GM19397 (cell line): ENCODE data around the gene TENM4.
"Not testable (repeated sequence)": the region's sequence is repeated elsewhere in the genome, so short reads cannot be mapped to it uniquely, and the experiment has no call there.

Experiments used
- ATAC-seq: cut with Tn5 transposase; IDR thresholded peaks from one replicate; pipeline ENCODE4 v1.9.1; 2021; ENCODE audit warnings: mild to moderate bottlenecking, moderate library complexity; ENCODE audit not compliant: unreplicated experiment

Gene TENM4

DNA sequence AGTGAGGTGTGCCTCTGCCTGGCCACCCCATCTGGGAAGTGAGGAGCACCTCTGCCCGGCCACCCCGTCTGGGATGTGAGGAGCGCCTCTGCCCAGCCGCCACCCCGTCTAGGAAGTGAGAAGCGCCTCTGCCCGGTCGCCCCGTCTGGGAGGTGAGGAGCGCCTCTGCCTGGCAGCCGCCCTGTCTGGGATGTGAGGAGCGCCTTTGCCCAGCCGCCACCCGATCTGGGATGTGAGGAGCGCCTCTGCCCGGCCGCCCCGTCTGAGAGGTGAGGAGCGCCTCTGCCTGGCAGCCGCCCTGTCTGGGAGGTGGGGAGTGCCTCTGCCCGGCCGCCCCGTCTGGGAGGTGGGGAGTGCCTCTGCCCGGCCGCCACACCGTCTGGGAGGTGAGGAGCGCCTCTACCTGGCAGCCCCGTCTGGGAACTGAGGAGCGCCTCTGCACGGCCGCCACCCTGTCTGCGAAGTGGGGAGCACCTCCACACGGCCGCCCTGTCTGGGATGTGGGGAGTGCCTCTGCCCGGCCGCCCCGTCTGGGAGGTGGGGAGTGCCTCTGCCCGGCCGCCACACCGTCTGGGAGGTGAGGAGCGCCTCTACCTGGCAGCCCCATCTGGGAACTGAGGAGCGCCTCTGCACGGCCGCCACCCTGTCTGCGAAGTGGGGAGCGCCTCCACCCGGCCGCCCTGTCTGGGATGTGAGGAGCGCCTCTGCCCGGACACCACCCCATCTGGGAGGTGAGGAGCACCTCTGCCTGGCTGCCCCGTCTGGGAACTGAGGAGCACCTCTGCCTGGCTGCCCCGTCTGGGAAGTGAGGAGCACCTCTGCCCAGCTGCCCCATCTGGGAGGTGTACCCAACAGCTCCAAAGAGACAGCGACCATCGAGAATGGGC is 561.5 kb downstream of the TENM4 start:
- not testable (repeated sequence) for ATAC-seq

DNA sequence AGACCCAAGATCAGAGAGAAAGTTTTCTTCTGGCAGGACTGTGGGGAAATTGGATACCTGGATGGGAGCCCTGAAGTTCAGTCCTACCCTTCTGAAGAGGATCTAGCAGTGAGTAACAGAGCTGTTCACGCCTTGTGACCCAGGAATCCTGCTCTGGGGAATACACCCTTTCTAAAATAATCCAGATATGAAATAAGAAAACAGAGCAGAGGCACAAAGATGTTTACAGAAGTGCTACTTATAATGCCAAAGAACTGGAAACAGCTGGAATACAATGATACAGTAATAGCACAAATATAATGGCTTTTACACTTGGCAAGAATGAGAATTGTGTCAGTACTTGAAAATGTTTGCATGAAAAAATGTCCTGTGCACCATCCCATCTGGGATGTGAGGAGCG is 562.2 kb downstream of the TENM4 start:
- no peak for ATAC-seq

DNA sequence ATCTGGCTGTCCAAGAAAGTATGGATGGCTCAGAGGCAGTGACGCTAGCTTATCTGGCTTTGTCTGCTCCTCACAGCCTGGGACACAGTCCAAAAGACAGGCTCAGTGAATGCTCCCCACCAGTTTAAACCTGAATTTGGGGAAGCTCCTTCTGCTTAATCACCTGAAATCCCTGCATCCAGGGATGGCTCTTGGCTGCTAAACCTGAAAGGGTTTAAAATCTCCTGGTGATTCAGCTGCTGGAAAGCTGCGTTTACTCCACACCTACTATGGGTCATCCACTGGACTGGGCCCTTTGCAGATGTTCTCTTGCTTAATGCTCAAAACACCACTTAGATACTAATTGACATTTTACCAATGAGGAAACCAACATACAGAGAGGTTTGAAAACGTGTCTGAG is 564.2 kb downstream of the TENM4 start:
- ATAC-seq, result no peak

DNA sequence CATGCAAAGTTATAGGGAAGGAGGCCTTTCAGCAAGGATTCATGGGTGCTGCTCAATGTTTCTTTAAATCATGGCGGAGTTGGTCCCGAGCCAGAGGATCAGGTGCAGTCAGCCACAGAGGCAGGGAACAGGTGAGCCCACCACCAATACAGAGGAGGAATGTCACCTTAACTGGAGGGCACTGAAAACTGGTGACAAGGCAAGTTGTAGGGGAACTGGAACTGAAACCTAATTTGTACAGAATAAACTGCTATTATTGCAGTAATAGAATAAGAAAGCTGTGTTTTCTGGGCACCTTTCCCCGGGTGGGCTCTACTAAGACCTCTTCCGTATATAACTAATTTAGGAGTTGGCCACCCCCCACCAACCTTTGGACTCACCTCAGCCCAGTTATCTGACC is 570.2 kb downstream of the TENM4 start:
- ATAC-seq, result no peak

DNA sequence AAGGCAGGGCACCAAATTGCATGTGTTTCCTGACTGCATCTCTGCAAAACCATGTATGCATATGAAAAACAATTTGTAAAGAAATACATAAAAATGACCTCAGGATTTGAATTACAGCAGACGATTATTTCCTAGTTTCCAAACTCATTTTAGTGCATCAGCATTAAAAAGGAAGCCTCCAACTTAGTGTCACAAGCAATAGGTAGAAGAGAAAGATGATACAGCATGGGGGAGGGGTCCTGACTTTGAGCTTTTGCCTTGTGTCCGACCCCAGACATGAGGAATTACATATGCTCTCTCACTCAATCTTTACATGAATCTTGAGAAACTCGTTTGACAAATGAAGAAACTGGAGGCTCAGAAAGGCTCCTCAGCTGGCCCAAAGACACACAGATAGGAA is 571.5 kb downstream of the TENM4 start:
- ATAC-seq, result no peak

DNA sequence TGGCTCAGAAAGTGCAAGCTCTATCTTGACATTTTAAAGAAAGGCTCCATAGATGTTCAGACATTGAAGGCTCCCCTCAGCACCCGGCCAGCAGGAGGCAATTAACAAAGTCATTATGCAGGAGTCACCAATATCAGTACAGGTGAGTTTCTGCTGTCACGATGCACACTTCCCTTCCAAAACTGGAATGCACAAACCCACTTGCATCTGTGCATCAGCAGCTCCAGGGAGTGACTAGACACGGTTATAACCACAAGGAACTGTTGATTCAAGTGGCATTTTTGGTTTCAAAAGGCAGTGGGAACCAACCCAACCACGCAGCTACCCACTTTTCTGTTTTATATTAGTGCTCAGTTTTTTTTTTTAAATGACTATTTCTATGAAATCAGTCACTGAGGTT is 572.3 kb downstream of the TENM4 start:
- ATAC-seq, result no peak

DNA sequence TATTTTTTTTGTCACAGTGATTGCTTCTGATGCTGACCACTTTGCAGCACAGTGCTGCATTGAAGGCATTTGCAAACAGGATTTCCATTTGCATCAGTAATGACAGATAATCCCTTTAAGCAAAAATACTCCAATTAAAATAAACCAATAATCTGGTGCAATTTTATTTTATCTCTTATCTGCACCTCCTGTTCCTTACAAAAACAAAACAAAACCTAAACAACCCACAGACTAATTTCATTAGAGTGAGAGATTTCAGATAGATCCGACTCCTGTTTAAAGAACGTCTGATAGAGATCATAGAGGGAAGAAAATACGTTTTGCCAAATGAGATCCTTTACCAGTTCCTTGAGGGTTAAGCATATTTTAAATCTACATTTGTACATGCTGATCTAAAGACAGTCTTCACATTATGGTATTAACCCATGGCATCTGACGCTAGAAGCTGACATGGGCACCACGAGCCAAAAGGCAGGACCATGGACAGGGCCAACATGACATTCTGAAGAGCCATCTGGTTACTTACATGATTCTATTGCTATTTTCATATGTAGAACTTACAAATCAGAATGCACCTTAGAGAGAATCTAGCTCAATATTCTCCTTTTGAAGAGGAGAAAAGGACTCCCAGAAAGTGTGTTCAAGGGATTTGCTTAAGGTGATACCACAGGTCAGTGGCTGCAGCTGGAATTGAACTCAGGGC is 580.0 kb downstream of the TENM4 start:
- ATAC-seq, result no peak

DNA sequence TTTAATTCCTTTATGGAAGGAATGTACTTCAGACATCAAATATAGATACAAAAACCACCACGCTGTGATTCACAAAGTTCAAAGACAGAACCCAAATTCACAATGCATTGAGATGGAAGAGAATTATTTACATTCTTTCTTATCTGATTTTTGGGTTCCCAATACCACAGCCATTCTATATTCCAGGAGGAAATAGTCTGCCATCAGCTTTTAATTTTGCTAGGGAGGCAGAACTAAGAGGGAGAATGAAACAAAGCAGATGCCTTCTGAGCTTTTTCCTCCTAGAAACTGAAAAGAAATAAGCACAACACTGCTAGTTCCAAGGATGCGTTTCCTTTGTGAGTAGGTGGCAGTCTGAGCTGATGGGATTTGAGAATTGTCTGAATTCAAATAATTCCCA is 583.1 kb downstream of the TENM4 start:
- no peak for ATAC-seq

DNA sequence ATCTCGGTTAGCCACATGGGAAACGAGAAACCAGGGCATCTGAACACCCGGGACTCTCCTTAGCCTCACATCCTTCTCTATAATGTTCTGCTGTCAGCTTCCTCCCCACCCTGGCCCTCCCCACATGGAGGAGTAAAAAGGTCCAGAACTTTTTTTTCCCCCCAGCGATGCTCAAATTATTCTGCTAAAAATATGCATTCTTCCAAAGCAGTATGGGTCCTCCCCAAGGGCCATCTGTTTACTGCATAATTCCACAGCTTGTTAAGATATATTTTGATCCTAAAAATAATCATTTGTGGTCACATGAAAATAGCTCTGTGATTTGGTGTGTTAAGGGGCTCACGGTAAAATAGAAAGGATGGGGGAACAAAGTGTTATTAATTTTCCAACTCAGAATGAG is 584.6 kb downstream of the TENM4 start:
- no peak for ATAC-seq

DNA sequence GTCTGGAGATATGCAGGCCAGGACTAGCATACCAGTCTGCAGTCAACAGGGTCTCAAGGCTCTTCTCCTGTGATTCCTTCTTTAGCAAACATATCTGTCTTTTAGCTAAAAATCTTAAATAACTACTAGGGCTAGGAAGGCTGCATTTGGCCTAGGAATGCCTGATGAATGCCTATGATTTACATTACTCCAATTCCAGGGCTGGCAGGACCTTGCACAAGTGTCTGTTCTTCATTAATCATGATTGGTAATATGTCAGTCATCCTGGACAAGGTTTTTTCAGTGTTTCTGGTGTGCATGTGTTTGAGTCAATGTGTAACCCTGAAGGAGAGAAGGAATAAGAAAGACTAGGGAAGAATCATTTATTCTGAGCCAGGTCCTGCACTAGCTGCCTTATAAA is 585.7 kb downstream of the TENM4 start:
- no peak for ATAC-seq

DNA sequence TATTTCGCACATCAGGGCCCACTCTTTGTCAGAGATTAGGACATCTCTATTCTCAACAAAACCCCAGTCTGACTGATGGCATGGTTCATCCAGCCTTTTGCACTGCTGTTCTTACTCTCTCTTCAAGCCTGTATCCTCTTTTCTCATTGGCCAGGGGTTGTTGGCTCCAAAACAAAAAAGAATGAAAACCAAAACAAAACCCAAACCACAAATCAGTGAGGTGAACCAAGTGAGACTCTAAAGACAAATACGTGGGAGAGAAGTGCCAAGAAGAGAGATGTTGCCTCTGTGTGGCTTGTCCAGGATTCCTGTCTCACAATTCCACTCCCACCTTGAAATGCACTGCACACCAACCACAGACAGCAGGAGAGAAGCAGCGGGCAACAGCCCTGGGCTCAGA is 587.3 kb downstream of the TENM4 start:
- no peak for ATAC-seq

DNA sequence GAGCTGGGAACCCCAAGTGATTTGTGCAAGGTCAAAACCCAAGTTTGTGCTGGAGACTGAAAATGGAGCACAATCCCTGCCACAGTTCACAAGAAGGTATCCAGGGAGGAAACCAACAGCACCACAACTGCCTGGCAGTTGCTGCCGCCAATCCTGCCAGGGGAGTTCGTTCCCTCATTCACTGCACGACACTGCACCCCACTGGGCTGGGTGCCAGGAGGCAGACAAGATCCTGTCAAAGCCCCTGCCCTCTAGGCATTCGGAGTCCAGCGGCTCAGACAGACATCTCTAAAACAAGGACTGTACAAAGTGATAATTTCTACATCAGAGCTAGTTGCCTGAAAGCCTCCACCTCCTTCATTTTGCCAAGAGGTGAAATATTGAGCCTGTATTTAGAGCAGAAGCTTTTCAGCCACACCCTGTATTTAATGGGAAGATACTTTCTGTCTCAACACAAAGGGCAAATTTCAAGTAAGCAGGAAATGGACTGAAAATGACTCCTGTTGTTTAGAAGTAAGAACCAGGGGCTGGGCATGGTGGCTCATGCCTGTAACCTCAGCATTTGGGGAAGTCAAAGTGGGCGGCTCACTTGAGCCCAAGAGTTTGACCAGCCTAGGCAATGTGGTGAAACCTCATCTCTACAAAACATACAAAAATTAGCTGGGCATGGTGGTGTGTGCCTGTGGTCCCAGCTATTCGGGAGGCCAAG is 588.8 kb downstream of the TENM4 start:
- no peak for ATAC-seq

DNA sequence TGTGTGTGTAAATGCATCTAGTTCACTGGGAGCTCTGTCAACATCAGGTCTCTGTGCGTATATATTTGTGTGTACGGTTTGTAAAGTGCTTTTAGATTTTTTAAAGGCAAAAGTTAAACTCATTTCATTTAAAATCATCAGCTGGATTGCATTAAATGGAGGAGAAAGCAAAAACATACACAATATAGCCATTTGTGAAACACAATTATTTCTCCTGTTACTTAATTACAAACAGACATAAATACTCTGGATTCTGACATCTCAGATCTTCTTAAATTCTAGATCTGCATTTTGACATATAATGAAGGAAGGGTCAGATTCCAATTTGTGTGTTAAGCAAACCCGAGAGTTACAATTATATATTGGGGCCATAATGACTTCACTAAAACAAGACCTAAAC is 590.8 kb downstream of the TENM4 start:
- no peak for ATAC-seq

DNA sequence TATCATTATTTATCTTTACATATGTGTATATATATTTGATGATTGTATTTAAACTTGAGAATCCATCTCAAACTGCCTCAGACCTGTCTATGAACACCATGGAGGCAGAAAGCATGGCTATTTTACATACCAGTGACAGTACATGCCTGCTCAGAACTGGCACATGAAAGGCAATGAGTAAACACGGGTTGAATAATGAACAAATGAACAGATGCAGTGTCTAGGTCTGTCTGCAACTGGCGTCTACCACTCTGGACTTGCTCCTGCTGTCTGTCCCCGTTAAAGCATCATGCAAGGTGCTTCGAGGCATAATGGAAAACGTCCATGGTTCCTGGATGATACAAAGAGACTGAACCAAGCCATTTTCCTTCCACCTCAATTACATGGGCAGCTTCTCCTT is 594.6 kb downstream of the TENM4 start:
- no peak for ATAC-seq

DNA sequence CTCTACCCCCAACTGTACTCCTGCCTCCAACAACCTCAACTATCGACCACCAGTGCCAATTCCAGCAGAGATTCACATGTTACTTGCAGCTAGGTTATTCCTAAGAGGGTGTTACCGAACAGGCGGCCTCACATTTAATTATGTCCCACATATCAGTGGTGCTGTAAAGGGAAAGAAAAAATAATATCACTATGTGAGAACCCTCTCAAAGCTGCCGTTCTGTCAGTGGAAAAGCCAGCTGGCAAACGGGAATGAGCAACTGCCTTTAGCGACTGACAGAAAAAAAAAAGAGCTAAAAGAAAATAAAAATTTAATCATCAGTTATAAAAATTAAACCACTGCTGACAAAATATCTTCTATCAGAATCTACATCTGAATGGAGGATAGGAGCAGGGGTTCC is 595.3 kb downstream of the TENM4 start:
- no peak for ATAC-seq

DNA sequence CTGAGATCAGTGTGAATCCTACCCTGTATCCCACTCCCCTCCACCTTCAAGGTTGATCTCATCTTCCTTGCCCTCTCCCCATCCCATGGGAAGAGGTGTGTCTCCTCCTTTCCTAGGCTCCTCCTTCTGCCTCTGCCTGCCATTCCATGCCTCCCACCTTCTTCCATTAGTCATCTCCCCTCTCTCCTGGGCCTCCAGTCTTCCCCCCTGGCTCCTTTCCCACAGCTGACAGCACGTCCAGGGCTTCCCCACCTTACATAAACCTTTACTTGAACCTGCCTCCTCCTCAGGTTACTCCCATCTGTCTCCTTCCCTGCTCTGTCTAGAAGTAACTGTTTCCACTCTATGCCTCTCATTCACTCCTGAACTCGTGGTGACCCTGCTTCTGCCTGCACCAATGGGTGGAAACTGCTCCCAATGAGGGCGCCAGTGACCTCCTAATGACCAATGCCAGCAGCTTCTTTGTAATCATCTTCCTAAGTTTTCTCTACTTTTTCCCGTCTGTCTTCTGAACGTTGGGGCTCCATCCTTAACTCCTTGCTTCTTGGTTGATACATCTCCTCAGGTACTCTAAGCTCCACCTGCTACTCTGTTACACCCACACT is 599.3 kb downstream of the TENM4 start:
- ATAC-seq, result no peak

DNA sequence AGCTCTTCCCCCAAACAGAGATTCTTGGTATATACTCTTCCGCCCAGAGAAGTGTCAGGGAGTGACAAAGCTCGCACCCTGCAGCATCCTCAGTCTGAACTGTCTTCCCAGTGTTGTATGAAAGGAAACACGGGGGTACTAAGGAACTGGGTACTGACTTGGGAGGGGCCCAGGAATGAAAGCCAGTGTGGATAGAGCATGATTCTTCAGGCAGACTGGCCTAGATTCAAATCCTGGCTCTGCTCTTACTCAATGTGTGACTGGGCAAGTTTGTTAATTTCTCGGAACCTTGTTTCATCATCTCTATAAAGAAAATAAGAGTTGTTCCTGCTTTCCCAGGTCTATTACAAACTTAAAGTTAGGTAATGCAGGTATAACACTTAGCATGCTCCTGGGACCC is 600.2 kb downstream of the TENM4 start:
- ATAC-seq, result no peak

DNA sequence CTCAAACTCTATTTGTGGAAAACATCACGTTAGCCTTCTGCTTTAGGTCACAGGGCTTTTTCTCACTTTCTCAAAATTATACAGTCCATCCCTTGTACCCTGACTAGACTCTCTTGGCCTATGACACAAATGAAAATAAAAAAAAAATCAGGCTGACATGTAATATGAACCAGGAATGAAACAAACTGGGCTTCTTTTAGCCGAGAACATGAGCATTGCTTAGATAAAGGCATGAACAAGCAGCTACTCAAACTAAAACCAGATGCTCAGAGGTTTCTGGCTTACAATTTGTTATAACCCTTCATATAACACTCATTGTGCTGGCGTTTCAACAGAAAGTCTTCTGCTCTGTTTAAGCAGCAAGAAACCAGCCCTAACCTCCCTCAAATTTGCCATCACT is 600.6 kb downstream of the TENM4 start:
- ATAC-seq, result no peak

DNA sequence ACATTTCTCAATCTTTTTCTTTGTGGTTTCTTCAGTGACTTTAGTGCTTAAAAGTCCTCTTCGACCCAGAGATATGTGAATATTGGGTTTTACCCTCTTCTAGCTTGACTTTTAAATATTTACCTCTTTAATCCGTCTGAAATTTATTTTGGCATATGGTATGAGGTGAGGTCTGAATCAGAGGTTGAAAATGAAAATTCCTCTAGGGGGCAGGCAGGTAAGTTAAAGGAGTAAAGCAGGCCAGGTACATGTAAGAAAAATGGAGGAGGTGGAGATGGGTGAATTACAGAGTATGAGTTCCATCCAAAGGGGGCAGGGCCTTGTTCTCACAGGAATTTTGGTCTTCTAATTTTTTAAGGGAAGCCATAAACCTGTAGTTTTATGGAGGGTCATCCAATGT is 602.4 kb downstream of the TENM4 start:
- ATAC-seq, result no peak

DNA sequence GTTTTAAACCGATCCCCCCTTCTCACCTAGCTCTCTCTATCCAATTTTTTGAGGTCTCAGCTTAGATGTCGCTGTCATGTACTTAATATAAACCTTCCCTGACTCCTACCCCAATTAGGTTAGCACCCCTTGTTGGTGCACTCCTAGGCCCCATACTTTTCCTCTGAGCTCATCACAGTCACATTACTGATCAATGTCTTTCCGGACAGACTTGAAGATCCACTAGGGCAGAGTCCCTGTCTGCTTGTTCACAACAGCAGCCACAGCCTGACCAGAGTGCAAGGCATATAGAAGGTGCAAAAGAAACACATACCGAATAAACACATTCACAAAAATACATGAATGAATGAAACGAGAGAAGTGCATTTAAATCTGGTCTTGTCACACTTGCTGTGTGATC is 605.2 kb downstream of the TENM4 start:
- ATAC-seq, result no peak

DNA sequence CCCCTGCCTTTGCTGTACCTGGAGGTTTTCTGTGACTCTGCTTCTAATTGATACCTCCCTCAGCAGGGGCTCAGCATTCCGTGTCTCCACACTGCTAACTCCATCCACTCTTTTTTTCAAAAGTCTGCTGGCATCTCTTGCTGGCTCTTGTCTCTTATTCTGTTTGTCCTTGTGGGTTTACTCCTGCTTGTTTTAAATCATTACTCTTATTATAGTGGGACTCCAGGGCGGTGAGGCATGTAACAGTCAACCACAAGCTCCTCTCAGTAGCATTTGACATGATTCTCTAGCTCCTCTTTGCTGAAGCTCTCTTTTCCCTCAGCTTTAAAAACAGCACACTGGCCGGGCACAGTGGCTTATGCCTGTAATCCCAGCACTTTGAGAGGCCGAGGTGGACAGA is 605.9 kb downstream of the TENM4 start:
- ATAC-seq, result no peak
